Measurements from ENCODE around the gene GDF15. TPM values are rescaled to one million over a fixed set of nuclear protein-coding genes. Genes with fewer than 3 reads are reported as not detected.

GDF15 gene
- polyA plus RNA-seq, 3 donors: 0.36 TPM; not detected in 2

DNA sequence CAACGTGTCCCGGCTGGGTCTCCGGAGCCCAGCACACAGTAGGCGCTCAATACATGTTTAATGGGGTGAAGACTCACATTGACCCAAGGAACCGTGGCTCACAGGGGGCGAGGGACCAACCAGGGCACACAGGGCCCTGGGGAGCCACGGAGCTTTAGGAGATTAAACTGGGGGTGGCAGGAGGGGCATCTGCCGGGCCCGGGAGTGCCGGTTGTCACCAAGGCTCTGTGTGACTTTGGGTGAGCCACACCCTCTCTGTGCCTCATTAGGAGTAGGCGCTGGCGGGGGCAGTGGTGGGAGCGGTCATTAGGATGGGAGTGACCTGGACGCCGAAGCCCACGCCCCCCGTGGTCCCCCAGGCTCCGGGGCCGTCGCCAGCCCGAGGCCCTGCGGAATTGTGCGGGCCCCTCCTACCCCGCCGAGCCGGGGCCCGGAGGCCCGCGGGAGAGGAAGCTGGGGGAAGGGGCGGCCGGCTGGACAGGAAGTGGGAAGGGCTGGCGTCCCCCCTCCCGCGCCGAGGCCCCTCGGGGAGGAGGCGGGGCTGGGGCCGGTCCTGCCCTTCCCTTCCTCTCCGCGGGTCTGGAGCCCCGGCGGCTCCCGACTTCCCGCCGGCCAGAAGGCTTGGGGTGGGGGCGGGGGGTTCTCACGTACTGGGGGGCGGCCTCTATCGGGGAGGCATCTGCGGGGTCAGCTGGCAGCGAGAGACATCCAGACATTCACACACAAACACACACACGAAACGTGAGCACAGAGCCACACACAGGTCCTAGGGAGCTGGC, 31.5 kb downstream of the GDF15 start:
- WGBS (ENCODE audit: insufficient coverage): under 1% methylated on average over 29 of the region's 53 CpGs
- Mint-ChIP-seq H3K9me3 (peaks cover 0 to 3% (median 0%) of the 10 kb centered on the region in 7 donors), H3K4me1 (peaks cover 71% of the 10 kb centered on the region), H3K36me3 (peaks cover 0 to 10% of the 10 kb centered on the region in 2 donors), H3K27ac (peak overlapping the region; percentile 99 to 100 (median 100)), H3K27me3 (ENCODE audit: low read depth in 3 of 3) (peaks cover 0 to 4% (median 1%) of the 10 kb centered on the region in 3 donors), H3K4me3 (peak overlapping the region; percentile 79 to 90)
- peak overlapping the region; percentile 49 for H2AFZ ChIP-seq (ENCODE audit: insufficient read depth, low read depth, low read length, poor library complexity, severe bottlenecking)
- H4K20me1 ChIP-seq (ENCODE audit: insufficient read depth, low read length): peaks cover 25% of the 10 kb centered on the region
- peak overlapping the region; percentile 99 for H3K27ac ChIP-seq (ENCODE audit: low read depth in 1 of 2, low read length in 2 of 2)
- no peak for TF ChIP-seq CTCF (IDR thresholded peaks at IDR 0.05)
- peak overlapping the region; percentile 90 for H3K9ac ChIP-seq (ENCODE audit: insufficient read depth, low read length, poor library complexity, severe bottlenecking)
- H3K4me1 ChIP-seq (ENCODE audit: control insufficient read depth in 1 of 2, insufficient read depth in 2 of 2, low read length in 2 of 2): peaks cover 68 to 85% of the 10 kb centered on the region in 2 donors
- intact Hi-C loops (cut with micrococcal nuclease): loop anchor here (2.0 to 10.0 kb wide), 4 partner anchors 25 to 213 kb away; partner anchors contain the start of genes IQCN (in 2 of the 2) and RAB3A (in 1 of the 2)
- H3K27me3 ChIP-seq (ENCODE audit: control insufficient read depth in 2 of 2, insufficient read depth in 2 of 2, low read length in 2 of 2): no peaks in the 10 kb centered on the region
- H3K9me3 ChIP-seq (replicated peaks in 1 of 2; ENCODE audit: control insufficient read depth in 1 of 2, insufficient read depth in 1 of 2, low read length in 2 of 2): no peaks in the 10 kb centered on the region
- H3K79me2 ChIP-seq (ENCODE audit: insufficient read depth, low read length): peaks cover 28% of the 10 kb centered on the region
- H3K4me2 ChIP-seq (replicated peaks; ENCODE audit: extremely low read depth, low read length, poor library complexity, severe bottlenecking): peak overlapping the region; percentile 91
- DNase-seq: peak; percentile 69 to 86 (median 83)
- H3K36me3 ChIP-seq (replicated peaks in 1 of 2; ENCODE audit: control insufficient read depth in 1 of 2, insufficient read depth in 2 of 2, low read length in 2 of 2): no peaks in the 10 kb centered on the region
- peak overlapping the region; percentile 23 to 74 (median 56) for H3K4me3 ChIP-seq (replicated peaks in 1 of 3; ENCODE audit: low read depth in 2 of 3, low read length in 3 of 3)

DNA sequence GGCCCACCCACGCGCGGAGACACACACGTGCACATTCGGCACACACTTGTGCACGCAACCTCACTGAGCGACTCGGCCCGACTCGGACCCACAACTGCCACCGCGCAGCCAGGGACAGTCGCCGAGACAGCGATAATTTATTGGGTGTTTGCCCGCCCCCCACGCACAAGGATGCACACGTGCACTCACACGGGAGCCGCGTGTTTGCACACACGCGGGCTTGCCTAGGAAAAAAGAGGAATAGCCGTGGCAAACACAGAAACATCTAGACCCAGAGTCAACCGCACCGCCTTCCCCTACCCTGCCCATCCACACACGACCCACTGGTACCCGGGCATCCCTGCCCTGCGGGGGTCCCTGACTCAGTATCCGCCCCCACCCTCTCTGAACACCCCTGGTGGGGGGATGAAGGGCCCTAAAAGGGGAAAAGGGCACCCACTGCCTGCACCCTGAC, 32.1 kb downstream of the GDF15 start:
- H3K27ac Mint-ChIP-seq: peak overlapping the region; percentile 93 to 100 (median 97)
- Histone ChIP-seq H3K9ac (ENCODE audit: insufficient read depth, low read length, poor library complexity, severe bottlenecking) (peak overlapping the region; percentile 90), H3K36me3 (replicated peaks in 1 of 2; ENCODE audit: control insufficient read depth in 1 of 2, insufficient read depth in 2 of 2, low read length in 2 of 2) (no peaks in the 10 kb centered on the region), H3K4me2 (replicated peaks; ENCODE audit: extremely low read depth, low read length, poor library complexity, severe bottlenecking) (peak overlapping the region; percentile 91), H3K9me3 (replicated peaks in 1 of 2; ENCODE audit: control insufficient read depth in 1 of 2, insufficient read depth in 1 of 2, low read length in 2 of 2) (no peaks in the 10 kb centered on the region), H2AFZ (ENCODE audit: insufficient read depth, low read depth, low read length, poor library complexity, severe bottlenecking) (peak overlapping the region; percentile 63), H4K20me1 (ENCODE audit: insufficient read depth, low read length) (peaks cover 31% of the 10 kb centered on the region), H3K4me1 (ENCODE audit: control insufficient read depth in 1 of 2, insufficient read depth in 2 of 2, low read length in 2 of 2) (peaks cover 70 to 90% of the 10 kb centered on the region in 2 donors), H3K4me3 (replicated peaks in 1 of 3; ENCODE audit: low read depth in 2 of 3, low read length in 3 of 3) (peak overlapping the region in 2 of 3 experiments; percentile 41 to 74), H3K27ac (ENCODE audit: low read depth in 1 of 2, low read length in 2 of 2) (peak overlapping the region; percentile 99), H3K27me3 (ENCODE audit: control insufficient read depth in 2 of 2, insufficient read depth in 2 of 2, low read length in 2 of 2) (no peaks in the 10 kb centered on the region), H3K79me2 (ENCODE audit: insufficient read depth, low read length) (peaks cover 34% of the 10 kb centered on the region)
- peak; percentile 51 to 61 (median 55) for DNase-seq
- 4% methylated on average over 25 of the region's 30 CpGs for WGBS (ENCODE audit: insufficient coverage)
- H3K4me3 Mint-ChIP-seq: peak overlapping the region; percentile 78 to 85
- H3K9me3 Mint-ChIP-seq: peaks cover 0 to 3% (median 0%) of the 10 kb centered on the region in 7 donors
- no peak for TF ChIP-seq CTCF (IDR thresholded peaks at IDR 0.05)
- H3K4me1 Mint-ChIP-seq: peaks cover 77% of the 10 kb centered on the region
- intact Hi-C loops (cut with micrococcal nuclease): loop anchor here (2.0 to 10.0 kb wide), 4 partner anchors 25 to 213 kb away; partner anchors contain the start of genes IQCN (in 2 of the 2) and RAB3A (in 1 of the 2)
- H3K27me3 Mint-ChIP-seq (ENCODE audit: low read depth in 3 of 3): peaks cover 0 to 4% (median 0%) of the 10 kb centered on the region in 3 donors
- peaks cover 5 to 16% of the 10 kb centered on the region in 2 donors for H3K36me3 Mint-ChIP-seq

Measured in CD14-positive monocyte (primary cell).